NCI-H748 treated with DMSO at 0.1 percent for 48 hours (cell line): ENCODE data around the gene SLC27A2.

Source experiments
- DNase-seq: peaks from one replicate; lab custom pipeline; 2025; lab: John Stamatoyannopoulos, UW

Gene SLC27A2

GRCh38 chr15:50190723-50191122 lies 8.7 kb downstream of the SLC27A2 start:
- DNase-seq, result no peak

- DNase-seq, result no peak
Observed at GRCh38 chr15:50192164-50192563, 10.2 kb downstream of the SLC27A2 start.

DNA sequence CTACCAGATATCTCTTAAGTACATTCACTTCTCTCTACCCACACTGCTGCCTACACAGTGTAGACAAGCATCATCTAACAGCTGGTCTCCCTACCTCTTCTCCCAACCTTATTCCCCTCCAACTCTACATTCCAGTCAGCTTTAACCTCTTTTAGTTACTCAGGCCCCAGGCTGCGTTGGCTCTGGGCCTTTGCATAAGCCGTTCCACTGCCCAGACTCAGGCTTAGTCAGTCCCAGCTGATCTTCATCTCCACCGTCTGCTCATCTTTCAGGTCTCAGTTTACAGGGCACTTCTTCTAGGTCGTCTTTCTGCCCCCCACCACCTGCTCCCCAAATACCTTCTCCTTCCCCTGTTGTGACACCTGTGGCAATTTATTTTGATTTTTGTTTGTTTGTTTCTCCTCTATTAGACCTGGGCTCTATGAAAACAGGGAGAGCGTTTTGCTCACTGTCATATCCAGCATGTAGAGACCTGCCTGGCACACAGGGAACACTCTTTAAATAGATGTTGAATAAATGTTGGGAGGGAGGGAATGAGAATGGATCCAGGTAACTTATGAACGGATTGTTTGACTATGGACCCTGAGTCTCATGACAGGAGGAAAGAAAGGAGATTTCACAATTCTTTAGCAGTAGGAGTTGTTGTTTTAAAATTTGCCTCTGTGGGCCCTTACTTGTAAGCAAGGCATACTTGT lies 11.1 kb downstream of the SLC27A2 start:
- no peak for DNase-seq

- DNase-seq, result no peak
Observed at GRCh38 chr15:50202003-50202402, 20.0 kb downstream of the SLC27A2 start.

DNA sequence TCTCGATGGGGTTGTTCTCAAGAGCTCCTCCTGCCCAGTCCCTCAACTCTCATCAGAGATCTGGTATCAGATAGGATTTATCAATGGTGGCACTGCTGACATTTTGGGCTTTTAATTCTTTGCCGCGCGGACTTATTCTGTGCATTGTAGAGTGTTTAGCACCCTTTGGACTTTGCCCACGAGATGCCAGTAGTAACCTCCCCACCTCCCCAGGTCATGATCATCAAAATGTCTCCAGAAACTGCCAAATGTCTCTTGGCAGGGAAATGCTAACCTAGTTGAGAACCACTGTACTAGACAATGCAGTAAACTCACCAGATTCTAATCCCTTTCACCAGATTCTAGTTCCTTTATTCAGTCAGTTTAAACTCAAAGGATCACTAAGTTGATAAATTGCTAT lies 24.0 kb downstream of the SLC27A2 start:
- DNase-seq, result no peak

GRCh38 chr15:50209809-50210208 lies 27.8 kb downstream of the SLC27A2 start:
- no peak for DNase-seq

GRCh38 chr15:50210462-50211157 lies 28.6 kb downstream of the SLC27A2 start:
- no peak for DNase-seq

- DNase-seq, result no peak
Observed at GRCh38 chr15:50218291-50218690, 36.3 kb downstream of the SLC27A2 start.

DNA sequence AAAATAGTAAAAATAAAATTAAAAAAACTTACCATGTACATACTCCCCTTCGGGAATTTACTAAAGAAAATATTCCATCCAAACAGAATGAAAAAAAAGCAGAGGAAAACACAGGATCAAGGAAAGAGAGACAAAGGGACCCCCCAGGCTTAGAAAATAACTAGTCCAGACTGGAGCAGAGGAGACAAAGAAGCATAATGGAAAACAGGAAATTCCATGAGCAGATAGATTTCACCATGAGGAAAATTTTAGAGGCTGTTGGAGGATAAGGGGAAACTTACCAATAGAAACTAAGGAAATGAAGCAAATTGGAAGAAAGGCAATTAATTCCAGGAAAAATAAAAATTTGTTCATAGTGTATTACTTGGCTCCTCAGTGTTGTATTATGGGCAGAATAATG lies 36.7 kb downstream of the SLC27A2 start:
- no peak for DNase-seq

GRCh38 chr15:50219820-50220219 lies 37.8 kb downstream of the SLC27A2 start:
- DNase-seq, result no peak

DNA sequence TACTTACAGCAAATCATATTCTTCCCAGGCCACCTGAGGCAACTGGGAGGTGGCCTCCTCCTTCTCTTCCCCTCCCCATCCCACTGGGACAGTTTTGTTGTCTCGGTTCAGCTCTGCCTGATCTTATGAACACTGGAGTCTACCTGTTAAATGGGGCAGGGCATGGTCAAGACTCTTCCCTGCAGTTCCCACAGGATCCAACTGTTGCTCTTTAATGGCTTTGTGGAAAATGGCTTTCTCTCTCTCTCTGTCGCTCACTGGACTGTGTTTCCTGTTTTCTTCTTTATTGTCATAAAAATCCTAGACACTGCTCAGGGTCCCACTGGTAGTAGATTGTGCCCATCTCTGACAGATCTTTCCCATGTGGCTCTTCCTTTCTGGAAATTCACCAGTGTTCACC lies 40.2 kb downstream of the SLC27A2 start:
- no peak for DNase-seq

- no peak for DNase-seq
Observed at GRCh38 chr15:50224606-50225005, 42.6 kb downstream of the SLC27A2 start.

DNA sequence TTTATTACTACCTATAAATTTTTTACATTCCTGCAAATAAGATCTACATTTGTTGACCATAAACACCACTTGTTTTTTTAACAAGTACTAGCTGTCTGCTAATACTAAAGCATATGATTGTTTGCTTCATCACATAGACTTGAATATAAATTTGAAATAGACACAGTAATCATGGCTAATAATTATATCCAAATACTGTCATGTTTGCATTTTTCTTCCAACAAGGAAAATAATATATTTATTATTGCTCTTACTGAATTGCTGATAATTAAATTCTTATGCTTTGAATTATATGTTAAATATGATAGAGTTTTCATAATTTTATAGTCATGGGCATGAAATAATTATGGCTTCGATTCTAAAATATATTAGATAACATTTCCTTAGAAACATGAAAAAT lies 43.1 kb downstream of the SLC27A2 start:
- no peak for DNase-seq

DNA sequence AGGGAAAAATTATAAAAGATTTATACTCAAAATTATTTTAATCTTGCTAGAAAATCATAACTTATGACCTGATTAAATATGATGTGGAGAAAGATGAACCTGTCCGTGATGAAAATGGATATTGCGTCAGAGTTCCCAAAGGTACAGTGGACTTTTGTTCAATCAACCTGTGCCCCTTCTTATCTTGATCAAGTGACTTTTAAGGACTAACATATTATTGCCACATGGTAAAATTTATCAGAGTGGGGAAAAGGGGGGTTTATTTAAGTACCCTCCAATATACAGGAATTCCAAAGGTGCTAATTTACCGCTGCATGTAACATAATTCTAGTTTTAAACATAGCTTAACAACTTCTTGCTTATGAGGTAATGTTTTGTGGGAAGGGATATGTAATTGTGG lies 43.9 kb downstream of the SLC27A2 start:
- no peak for DNase-seq

GRCh38 chr15:50227076-50227475 lies 45.1 kb downstream of the SLC27A2 start:
- no peak for DNase-seq

GRCh38 chr15:50228866-50229265 lies 46.9 kb downstream of the SLC27A2 start:
- no peak for DNase-seq

DNA sequence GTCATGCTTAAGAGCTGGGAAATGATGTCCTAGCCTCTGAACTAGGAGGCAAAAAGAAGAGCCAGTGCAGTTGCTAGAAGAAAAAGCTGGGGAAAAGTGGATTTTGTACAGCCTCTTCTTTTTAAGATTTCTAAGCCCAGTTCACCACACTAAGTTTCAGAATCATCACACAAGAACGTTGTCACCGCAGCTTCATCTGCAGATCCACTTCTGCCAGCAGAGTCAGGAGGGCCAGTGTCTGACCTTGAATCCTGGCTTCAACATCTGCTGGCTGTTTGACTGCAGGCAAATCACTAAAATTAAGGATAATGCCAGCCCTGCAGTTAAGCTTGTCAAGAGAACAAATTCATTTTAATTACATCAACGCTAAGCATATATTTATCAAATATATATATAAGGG lies 47.3 kb downstream of the SLC27A2 start:
- DNase-seq, result no peak

DNA sequence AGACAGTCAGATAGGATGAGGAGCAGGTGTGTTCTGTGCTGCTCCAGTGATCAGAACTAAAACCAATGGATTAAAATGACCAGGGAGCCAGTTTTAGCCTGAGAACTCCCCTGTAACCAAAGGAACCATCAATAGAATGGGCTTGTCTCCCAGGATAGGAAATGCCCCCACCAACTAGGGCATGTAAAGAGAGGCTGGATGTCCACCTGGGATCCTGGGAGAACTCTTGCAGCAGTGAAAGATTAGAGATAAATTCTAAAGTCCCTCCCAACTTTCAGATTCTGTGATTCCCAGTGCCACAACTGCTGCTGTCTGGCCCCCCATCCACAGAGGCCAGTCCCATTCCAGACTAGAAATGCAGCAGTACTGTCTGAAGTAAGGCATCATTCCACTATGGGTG lies 49.8 kb downstream of the SLC27A2 start:
- no peak for DNase-seq

DNA sequence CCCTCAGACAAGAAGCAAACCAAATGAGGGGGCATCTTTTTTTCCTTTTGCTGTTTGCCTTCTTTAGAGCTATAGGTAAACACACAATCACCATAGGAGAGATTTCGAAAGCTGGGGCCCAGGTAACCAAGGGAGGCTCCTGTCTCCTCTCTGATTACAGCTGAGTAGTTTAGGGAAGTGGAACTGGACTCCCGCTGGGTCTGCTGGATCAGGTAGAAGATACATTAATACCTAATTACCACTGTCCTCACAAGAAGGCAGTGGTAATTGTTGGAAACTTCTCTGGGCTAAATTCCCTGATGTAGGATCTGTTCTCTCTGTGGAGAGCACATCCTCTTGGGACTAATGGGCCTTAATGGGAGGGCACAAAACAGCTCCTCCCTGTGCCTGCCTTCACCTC lies 50.8 kb downstream of the SLC27A2 start:
- DNase-seq, result no peak

DNA sequence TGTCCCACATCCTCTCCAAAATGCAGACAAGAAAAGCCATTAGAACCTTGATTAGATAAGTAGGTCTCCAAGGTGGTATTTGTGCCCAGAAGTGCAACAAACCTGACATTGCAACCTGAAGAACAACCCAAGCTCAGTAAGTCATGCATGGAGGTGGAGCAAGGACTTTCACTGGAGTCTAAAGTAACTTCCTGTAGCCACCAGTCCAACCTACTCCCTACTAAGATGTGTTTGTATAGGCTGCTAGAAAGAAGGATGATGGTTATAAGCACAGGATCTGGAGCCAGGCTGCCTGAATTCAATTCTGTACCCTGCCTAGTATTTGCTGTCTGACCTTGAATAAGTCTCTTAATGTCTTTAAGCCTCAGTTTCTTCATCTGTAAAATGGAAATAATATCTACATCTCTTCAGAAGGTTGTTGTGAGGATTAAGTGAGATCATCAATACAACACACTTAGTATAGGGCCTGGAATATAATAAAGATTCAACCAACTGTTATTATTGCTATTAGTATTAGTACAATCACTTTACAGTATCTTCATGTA lies 51.3 kb downstream of the SLC27A2 start:
- DNase-seq, result no peak

GRCh38 chr15:50234764-50235163 lies 52.8 kb downstream of the SLC27A2 start:
- no peak for DNase-seq

DNA sequence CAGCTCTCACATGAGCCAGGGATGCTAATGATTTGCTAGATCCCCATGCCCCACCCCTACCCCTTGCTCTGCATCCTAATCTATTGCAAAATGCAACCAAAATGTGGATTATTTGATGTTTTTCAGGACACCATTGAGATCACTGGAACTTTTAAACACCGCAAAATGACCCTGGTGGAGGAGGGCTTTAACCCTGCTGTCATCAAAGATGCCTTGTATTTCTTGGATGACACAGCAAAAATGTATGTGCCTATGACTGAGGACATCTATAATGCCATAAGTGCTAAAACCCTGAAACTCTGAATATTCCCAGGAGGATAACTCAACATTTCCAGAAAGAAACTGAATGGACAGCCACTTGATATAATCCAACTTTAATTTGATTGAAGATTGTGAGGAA lies 53.8 kb downstream of the SLC27A2 start:
- no peak for DNase-seq

DNA sequence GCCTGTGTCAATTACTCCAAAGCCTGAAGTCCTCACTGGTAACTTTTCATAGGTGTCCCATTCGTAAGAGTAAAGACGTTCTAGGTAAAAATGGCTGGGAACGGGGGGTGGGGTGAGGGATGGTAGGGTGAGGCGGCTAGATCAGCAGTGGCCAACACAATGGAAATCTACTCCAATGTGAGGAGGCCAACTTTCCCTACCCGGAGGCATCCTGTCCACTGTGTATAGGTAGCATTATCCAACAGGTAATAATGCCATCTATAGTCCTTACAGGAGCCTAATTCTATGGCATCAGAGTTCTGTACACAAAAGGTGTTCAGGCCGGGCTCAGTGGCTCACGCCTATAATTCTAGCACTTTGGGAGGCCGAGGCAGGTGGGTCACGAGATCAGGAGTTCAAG lies 54.4 kb downstream of the SLC27A2 start:
- no peak for DNase-seq

GRCh38 chr15:50238255-50238654 lies 56.3 kb downstream of the SLC27A2 start:
- no peak for DNase-seq
